HL-60/S4 (cell line): ENCODE data around the gene ABCB8.

Experiments used
- in situ Hi-C: fragments of 300-500 bp; cut with MboI; formaldehyde crosslinking; loops from 2 replicates; pipeline ENCODE4 v1.14.3; 2022; ENCODE audit warnings: low sequenced_read_pairs

Gene ABCB8

GRCh38 chr7:151053751-151054150, 25.5 kb downstream of the ABCB8 start:
- in situ Hi-C loops: no loop called here

GRCh38 chr7:151056283-151056665, 28.0 kb downstream of the ABCB8 start:
- in situ Hi-C loops: no loop called here

- in situ Hi-C loops: no loop called here
Measured at GRCh38 chr7:151056666-151057505, 28.6 kb downstream of the ABCB8 start.

- in situ Hi-C loops: no loop called here
Measured at GRCh38 chr7:151057506-151057988, 29.3 kb downstream of the ABCB8 start, which contains the start of gene CDK5. CDK5 (minus strand) TSS chr7:151057897; CDS start chr7:151057848, 49 bp downstream.

GRCh38 chr7:151057989-151058780, 29.9 kb downstream of the ABCB8 start:
- in situ Hi-C loops: no loop called here

GRCh38 chr7:151058781-151059366, 30.6 kb downstream of the ABCB8 start:
- in situ Hi-C loops: no loop called here

GRCh38 chr7:151059367-151060112, 31.3 kb downstream of the ABCB8 start, which contains the start of gene SLC4A2:
SLC4A2 (plus strand) TSS chr7:151059589; CDS start chr7:151061988, 2,399 bp downstream.
- in situ Hi-C loops: no loop called here

- in situ Hi-C loops: no loop called here
Measured at GRCh38 chr7:151060113-151060415, 31.8 kb downstream of the ABCB8 start.

- in situ Hi-C loops: no loop called here
Measured at GRCh38 chr7:151060416-151061212, 32.4 kb downstream of the ABCB8 start.

- in situ Hi-C loops: no loop called here
Measured at GRCh38 chr7:151061213-151062110, 33.2 kb downstream of the ABCB8 start.

GRCh38 chr7:151062111-151062398, 33.8 kb downstream of the ABCB8 start:
- in situ Hi-C loops: no loop called here

GRCh38 chr7:151062399-151063211, 34.4 kb downstream of the ABCB8 start:
- in situ Hi-C loops: no loop called here

GRCh38 chr7:151063212-151063561, 34.9 kb downstream of the ABCB8 start:
- in situ Hi-C loops: no loop called here

GRCh38 chr7:151064454-151064853, 36.2 kb downstream of the ABCB8 start:
- in situ Hi-C loops: no loop called here

- in situ Hi-C loops: no loop called here
Measured at GRCh38 chr7:151064993-151065392, 36.7 kb downstream of the ABCB8 start.

GRCh38 chr7:151065516-151065915, 37.3 kb downstream of the ABCB8 start:
- in situ Hi-C loops: no loop called here

GRCh38 chr7:151066273-151066974, 38.2 kb downstream of the ABCB8 start:
- in situ Hi-C loops: no loop called here
